HG02981 (cell line): Measurements from ENCODE around the gene SLITRK6.
"Not testable (repeated sequence)": the region's sequence is repeated elsewhere in the genome, so short reads cannot be mapped to it uniquely, and the experiment has no call there.

Experiments used
- ATAC-seq: cut with Tn5 transposase; IDR thresholded peaks from one replicate; pipeline ENCODE4 v1.9.1; 2021; ENCODE audit warnings: mild to moderate bottlenecking, moderate library complexity; ENCODE audit not compliant: unreplicated experiment

SLITRK6 gene, protein sequence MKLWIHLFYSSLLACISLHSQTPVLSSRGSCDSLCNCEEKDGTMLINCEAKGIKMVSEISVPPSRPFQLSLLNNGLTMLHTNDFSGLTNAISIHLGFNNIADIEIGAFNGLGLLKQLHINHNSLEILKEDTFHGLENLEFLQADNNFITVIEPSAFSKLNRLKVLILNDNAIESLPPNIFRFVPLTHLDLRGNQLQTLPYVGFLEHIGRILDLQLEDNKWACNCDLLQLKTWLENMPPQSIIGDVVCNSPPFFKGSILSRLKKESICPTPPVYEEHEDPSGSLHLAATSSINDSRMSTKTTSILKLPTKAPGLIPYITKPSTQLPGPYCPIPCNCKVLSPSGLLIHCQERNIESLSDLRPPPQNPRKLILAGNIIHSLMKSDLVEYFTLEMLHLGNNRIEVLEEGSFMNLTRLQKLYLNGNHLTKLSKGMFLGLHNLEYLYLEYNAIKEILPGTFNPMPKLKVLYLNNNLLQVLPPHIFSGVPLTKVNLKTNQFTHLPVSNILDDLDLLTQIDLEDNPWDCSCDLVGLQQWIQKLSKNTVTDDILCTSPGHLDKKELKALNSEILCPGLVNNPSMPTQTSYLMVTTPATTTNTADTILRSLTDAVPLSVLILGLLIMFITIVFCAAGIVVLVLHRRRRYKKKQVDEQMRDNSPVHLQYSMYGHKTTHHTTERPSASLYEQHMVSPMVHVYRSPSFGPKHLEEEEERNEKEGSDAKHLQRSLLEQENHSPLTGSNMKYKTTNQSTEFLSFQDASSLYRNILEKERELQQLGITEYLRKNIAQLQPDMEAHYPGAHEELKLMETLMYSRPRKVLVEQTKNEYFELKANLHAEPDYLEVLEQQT

DNA sequence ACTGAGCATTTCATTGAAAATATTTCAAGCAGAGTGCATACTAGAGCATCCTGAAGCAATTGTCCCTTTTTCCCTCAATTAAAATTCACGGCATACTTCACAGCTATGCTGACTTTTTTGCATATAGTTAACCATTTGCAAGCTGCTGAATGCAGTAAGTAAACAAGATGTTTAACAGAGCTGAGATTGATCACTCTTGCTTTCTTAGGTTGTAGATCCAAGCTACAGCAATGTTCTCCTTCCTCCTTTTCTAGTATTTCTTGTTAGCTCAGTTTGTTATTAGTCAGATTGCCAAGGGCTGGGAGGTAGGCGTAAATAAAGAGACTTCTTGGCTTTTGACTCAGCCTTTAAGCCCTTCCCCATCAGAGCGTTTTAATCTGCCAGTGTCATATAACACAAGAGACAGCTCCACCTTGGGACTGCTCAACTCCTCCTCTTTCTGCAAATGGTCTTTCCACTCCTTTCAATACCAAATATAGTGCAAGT is at the start of gene SLITRK6:
Gene SLITRK6 (minus strand): TSS at position 323 of the 486 bp plus-strand sequence. CDS start 2,911 bp downstream, outside the sequence.
- ATAC-seq = no peak

DNA sequence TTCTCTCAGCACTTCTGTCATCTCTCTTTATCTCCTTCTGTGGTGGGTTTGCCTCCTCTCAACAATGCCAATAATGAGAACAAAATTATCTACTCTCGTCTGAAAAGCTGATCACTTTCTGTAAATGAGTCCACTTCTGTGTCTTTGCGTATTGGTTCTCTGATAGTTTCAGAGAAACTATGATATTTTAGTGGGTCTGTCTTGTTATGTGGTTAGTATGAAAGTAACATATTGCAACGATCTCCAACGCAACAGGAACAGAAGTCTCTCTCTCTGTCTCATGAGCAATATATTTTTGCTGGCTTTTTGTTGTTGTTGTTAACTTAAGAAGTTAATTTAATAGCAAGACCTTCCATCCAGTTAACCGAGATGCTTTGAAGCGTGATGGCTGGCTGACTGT is 47.8 kb upstream of the SLITRK6 start:
- ATAC-seq = no peak

DNA sequence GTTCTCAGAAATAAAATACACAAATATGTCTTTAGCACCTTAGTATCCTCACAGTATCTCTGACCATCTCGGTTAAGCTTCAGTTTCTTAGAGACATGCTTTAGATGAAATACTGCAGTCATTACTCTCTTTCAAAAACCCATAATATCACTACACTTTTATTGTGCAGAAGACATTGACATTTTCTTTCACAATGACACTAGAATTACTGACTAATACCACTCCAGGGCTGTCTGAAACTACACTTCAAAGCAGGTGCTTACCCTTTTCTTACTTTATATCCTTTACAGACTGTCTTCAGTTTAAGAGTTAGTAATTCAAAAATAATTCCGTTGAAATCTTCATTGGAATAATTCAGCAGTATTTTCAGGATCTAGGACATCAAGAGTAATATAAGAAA is 42.2 kb upstream of the SLITRK6 start:
- ATAC-seq = no peak

DNA sequence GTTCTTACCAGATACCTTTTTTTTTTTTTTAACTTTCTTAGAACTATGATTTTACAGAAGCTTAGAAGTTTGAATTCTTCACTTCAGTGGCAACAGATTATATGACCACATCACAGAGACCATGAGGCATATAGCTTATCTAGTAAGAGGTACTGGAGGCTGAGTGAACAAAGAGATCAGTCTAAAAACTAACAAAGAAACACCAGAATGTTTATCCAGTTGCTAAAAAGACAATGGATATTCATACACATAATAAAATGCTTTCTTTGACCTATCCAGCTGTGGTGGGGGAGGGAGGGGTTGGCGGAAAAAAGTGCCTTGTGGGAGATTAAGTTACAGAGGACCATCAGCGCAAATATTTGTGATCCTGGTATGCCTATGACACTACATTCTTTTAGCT is 34.7 kb upstream of the SLITRK6 start:
- ATAC-seq = no peak

DNA sequence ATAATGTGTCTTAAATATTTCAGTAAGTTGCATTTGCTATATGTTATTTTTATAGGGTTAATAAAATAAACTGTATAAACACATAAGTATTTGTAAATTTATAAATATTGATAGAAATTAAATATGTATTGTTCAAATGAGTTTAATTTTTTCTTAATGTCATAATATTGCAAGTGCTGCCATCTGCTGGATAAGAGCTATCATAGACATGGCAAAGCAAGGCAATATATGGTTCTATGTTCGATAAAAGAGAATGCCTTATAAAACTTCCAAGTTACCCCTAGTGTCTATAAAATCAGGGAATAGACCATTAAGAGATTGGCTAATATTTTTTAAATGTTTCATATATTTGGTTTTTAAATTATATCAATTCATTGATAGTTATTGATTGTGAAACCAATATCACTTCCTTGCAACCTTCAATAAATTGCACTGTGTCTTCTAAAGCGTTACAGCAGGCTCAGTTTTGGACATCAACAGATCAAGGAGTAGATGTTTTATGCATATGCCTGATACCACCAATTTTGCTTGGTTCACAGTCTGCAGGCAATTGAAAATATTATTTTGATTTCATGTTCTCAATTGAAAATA is 29.0 kb upstream of the SLITRK6 start:
- peak; percentile 61 for ATAC-seq

DNA sequence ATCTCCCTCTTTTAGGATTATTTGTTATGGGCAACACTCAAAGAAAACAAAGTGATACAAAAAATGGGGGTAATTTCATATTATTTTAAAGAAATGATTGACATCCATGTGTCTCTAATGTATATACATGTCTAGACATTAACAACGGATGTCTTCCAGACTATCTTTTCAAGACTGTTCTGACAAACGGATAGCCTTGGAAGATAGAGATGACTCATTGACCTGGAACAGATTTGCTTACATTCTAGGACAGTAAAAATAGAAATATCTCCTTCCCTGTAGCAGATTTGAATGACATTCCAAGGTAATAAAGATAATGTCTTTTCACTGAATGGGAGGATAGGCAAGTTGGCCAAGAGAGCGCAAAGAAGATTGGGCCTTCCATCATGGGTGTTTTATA is 26.2 kb upstream of the SLITRK6 start:
- ATAC-seq = no peak

DNA sequence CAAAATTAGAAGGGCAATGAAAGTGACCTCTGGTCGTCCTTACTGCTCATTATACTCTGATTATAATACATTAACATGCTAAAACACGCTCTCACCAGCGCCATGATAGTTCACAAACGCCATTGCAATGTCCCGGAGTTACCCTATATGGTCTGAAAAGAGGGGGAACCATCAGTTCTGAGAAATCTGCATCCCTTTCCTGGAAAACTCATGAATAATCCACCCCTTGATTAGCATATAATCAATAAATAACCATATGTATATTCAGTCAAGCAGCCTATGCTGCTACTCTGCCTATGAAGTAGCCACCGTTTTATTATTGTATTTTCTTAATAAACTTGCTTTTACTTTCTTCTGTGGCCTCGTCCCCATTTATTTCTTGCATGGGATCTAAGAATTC is 24.6 kb upstream of the SLITRK6 start:
- ATAC-seq = no peak

DNA sequence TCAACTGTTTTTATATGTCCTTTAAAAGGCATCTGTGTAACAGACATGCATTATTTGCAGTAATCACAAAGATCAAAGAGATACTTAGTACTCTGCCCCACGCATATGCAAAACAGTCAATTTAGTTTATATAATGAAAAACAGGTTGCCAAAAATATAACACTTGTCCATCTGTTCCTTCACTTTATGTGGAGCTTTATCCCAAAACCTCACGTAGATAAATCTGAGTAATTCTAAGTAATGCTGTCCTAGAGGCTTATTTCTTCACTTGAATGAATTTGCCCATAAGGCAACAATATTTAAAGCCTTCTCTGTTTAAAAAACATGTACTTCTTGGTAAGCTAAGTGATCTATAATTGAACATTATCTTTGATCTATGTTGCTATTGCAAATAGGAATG is 20.3 kb upstream of the SLITRK6 start:
- no peak for ATAC-seq

DNA sequence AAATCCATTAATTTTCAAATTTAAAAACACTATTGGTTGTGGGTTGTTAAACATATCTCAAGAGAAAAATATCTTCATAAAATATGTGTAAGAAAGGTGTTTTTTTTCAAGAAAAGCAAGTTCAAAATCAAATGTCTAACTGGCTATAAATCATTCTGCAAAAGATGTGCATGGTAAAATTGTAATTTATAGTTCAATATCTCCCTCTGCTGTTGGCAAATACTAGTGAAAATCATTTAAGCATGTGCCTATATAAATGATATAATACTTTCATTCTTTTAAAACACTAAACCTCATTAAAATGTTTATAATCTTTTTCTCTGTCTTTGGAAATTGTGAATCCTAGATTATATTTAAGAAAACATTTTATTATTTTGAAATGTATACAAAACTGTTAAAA is 17.2 kb upstream of the SLITRK6 start:
- ATAC-seq = no peak

DNA sequence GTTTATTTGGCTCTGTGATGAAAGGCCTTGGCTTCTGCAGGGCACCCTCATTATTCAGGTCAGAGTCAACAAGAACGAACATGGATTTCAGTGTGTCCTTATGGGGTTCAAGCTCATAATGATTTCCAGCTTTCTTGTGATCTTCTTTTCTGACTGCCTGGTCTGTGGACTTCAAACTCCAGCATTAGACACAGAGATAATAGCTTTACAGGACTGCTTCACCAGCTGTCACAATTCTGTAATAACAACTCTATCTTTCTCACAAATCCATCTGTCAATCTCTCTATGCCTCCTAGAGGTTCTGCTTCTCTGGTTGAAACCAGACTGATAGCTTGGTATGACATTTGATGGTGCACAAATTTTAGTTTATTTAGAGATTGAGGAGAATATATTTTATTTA is 13.1 kb upstream of the SLITRK6 start:
- ATAC-seq = no peak

DNA sequence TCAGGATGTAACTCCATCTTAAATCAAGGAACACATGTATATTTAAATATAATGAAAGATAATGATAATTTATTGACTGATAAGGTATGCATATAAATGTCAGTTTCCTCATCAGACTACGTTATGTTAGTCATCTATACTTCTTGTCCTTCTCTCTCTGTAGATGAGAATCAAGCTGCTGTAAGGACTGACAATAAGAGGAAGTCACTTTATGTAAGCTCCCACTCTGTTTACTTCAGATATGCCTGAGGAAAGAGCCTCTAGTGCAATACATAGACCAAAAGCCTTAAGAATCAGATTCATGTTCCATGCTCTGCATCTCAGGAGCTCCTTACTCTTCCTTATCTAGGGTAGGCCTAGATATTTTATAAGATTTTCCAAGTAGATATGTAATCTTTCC is 9.6 kb upstream of the SLITRK6 start:
- ATAC-seq = no peak

DNA sequence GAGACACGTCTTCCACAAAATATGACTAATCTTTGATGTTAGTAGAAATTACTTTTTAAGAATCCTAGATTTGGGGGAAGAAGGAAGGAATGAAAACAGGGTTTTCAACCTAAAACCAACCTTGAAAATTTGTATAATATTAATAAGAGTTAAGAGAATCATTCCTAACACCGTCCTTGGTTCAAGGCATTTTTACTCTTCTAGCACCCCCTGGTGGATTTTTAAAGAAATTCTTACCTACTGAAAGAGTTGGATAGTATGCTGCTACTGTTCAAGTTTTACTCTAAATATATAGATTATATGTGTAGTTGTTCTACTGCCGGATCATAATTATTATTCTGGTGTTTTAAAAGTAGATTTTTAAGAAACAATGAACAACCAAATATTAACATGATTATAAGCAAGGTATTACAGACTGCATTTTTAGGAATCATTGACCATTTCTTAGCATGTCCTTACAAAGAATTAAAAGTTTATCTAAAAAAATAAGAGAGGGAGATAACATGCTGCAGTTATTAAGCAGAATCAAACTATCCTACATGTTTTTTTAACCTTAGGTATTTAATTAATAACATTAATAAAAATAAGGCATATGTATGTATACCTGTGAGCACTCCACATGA is 7.4 kb upstream of the SLITRK6 start:
- ATAC-seq = peak; percentile 84

DNA sequence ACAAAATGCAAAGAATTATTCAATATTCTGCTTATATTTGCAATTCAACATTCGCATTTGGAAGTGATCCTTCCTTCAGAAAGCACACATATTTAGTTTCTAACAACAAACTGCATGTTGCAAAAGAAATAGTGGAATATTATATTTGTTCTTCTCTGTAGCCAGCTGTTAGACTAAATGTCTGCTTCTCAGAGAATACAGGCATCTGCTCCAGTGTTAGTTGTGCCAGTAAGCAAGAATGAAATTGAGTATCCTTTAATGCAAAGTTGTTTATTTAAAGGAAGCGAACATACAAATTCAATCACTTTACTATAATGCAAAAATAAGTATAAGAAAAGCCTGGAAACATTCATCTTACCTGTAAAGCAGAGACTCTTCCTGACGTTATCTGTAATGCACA is 663 bp downstream of the SLITRK6 start:
- no peak for ATAC-seq

DNA sequence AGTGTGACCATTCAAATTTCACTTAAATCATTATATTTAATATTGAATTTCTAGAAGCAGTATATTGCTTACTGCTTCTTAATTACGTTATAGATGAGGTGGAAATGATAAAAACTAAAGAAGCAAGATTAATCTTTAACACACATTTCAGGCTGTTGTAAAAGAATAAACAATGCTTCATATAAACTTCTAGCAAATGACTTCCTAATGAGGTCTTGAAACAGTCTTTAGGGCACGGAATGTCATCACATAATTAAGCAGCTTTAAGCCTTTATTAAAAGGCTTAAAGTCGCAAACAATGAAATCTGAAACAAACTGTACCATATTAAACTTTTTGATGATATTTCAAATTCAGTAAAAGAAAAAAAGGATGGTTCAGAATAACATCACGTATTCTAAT is 1.9 kb downstream of the SLITRK6 start:
- ATAC-seq = no peak

DNA sequence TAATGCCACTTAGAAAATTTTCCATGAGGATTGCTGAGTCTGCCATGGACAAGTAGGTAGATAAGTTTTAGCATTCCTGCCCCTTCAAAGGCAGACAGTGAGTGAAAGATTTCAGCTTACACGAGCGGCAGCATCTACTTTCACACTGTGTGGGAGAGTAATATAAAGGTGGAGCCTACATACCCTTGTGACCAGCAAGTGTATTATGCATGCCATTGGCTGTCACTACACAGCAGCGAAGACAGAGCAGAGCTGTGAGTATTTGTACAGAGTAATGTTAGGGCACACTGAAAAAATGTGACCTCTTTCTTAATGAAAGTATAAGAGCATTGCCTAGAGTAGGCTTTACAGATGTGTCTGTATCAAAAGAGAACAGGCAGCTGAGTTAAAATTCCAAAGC is 14.0 kb downstream of the SLITRK6 start:
- no peak for ATAC-seq

DNA sequence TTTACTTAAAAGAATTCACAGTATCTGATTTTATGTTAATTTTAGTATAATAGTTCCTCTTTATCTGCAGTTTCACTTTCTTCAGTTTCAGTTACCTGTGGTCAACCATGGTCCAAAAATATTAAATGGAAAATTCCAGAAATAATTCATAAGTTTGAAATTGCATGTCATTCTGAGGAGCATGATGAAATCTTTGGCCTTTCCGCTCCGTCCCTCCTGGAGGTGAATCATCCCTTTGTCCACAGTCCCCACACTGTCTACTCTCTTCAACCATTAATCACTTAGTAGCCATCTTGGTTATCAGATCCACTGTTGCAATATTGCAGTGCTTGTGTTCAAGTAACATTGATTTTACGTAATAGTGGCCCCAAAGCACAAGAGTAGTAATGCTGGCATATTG is 26.9 kb downstream of the SLITRK6 start:
- ATAC-seq = no peak

DNA sequence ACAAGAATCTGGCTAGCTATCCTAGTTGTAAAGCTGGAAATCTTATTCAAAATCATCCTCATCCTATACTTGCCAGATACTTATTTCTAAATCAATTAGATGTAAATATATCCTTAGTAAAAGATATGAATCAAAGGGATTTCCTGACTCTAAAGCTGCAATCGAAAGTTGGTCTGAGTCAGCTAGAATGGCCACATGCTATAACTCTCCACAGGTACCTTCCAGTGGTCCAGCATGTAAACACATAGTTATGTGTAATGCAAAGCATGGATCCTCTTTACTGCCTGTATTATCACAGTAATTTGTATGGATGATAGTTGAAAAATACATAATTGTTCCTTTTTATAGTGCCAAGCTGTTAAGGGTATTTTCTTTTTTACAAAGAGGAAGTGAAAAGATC is 27.4 kb downstream of the SLITRK6 start:
- no peak for ATAC-seq

DNA sequence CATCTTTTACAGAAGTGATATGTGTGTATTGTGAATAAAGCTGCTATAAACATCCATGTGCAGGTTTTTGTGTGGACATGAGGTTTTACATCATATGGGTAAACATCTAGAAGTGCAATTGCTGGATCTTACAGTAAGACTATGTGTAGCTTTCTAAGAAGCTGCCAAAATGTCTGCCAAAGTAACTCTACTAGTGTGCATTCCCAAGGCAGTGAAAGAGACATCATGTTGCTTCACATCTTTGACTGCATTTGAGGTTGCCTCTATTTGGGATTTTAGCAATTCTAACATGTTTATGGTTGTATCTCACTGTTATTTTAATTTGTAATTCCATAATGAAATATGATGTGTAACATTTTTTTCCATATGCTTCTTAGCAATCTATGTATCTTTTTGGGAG is 30.3 kb downstream of the SLITRK6 start:
- ATAC-seq = no peak

DNA sequence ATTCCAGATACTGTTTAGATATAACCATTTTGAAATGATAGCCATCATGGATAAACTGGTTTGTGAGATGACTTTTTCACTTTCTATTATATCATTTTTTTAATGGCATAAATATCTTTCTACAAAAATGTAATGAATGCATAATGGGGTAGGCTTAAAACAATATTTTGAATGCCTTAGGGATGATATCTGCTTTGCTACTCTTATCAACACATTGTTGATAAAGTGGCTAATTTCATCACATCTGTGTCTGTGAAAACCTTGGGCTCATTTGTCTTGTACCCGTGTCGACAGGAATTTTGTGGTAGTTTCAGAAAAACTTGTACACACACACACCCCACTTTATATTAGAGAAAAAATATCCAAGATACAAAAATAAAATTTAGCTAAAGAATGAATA is 44.1 kb downstream of the SLITRK6 start:
- no peak for ATAC-seq

DNA sequence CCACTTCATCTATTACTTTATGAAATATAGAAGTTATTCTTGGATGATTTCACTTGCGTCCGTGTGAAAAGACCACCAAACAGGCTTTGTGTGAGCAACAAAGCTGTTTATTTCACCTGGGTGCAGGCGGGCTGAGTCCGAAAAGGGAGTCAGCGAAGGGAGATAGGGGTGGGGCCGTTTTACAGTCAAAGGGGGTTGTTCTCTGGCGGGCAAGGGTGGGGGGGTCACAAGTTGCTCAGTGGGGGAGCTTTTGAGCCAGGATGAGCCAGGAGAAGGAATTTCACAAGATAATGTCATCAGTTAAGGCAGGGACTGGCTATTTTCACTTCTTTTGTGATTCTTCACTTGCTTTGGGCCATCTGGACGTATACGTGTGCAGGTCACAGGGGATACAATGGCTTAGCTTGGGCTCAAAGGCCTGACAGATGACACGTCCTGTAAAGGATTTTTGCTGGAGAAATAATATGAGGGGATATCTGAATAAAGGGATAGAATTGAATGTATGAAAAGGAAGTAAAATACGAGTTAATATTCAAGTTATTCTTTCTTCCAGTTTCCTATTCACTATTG is 55.9 kb downstream of the SLITRK6 start:
- not testable (repeated sequence) for ATAC-seq
